Vagina (tissue), 2 donors: ENCODE data around the gene HOXD3. TPM values are rescaled to one million over a fixed set of nuclear protein-coding genes. Genes with fewer than 3 reads are reported as not detected.

Experiments
- DNase-seq, 2 donors: peaks; one replicate each; pipeline ENCODE4 v3.0.0-alpha.2; 2017; ENCODE audit errors: extremely low spot score in 2 of 2
- H3K27ac ChIP-seq: fragments of 200-600 bp; sonication (generic); one replicate; pipeline ENCODE4 v1.5.1; 2019
- H3K27me3 ChIP-seq: fragments of 200-600 bp; sonication (generic); one replicate; pipeline ENCODE4 v1.5.1; 2019
- H3K36me3 ChIP-seq, 2 donors: fragments of 200-600 bp; sonication (generic); one replicate each; pipeline ENCODE4 v1.5.1; 2017 to 2019
- H3K4me1 ChIP-seq: fragments of 200-600 bp; sonication (generic); one replicate; pipeline ENCODE4 v1.5.1; 2019
- H3K4me3 ChIP-seq, 2 donors: fragments of 200-600 bp; sonication (generic); 1 replicate in 1 of 2; 2 replicates in 1 of 2; pipeline ENCODE4 v1.5.1; 2016 to 2019
- H3K9me3 ChIP-seq: fragments of 200-600 bp; sonication (generic); one replicate; pipeline ENCODE4 v1.5.1; 2019
- POLR2A ChIP-seq, 2 donors: fragments of 450-650 bp; IDR thresholded peaks; one replicate each; pipeline ENCODE4 v1.6.1; 2017; ENCODE audit warnings: antibody characterized with exemption in 2 of 2, mild to moderate bottlenecking in 2 of 2, moderate library complexity in 2 of 2
- POLR2AphosphoS5 ChIP-seq, 2 donors: sonication (generic); formaldehyde crosslinking; IDR thresholded peaks; one replicate each; pipeline ENCODE4 v1.9.0; 2017; ENCODE audit warnings: antibody characterized with exemption in 2 of 2, mild to moderate bottlenecking in 2 of 2, low read depth in 1 of 2; ENCODE audit not compliant: insufficient read depth in 1 of 2
- intact Hi-C: fragments of 100-400 bp; cut with DNase I; formaldehyde crosslinking; loops from one replicate; pipeline ENCODE4 v1.15.1; 2023
- total RNA-seq: library from RNA; depleted of rRNA; stranded (reverse); fragments of >200 nt; gene quantifications from one replicate; pipeline ENCODE4 v1.2.3, GENCODE V29; 2016
- TF ChIP-seq, protein P1 (sequence below), 3 experiments: fragments of 450-650 bp in 2 of 3; fragments of 200-600 bp in 1 of 3; sonication (generic) in 1 of 3; IDR thresholded peaks; one replicate each; pipeline ENCODE4 v1.5.1; 2017 to 2019; ENCODE audit warnings: antibody characterized with exemption in 3 of 3, mild to moderate bottlenecking in 2 of 3, moderate library complexity in 2 of 3

Gene HOXD3
- total RNA-seq, 1 donor from 2014 or later: 11.8 TPM

DNA sequence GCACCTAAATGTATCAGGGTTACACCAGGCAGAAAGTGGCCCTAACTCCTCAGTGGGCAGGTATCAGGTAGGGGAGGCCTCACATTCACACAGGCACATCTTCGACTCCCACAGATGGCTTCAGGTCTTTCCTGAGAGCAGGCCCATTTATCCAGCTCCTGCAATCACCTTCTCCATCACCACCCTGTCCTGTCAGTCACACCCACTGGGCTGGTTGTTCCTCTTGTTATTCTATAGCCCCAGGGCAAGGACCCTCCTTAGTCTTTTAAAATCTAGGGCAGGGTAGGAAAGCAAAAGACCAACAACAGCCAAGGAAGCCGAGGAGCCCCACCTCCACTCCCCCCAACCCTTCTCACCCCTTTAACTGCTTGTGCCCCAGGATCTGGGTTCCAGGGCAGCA lies 14.8 kb upstream of the HOXD3 start:
- intact Hi-C loops: loop anchor here (5.0 kb wide), 1 partner anchor 315 kb away; no protein-coding TSS in a partner anchor
- Histone ChIP-seq H3K36me3 (no peaks in the 10 kb centered on the region), H3K4me1 (peaks cover 11% of the 10 kb centered on the region), H3K9me3 (no peaks in the 10 kb centered on the region), H3K27me3 (no peaks in the 10 kb centered on the region), H3K4me3 (no peak overlapping the region), H3K27ac (no peak overlapping the region)
- TF ChIP-seq, protein P1, sequence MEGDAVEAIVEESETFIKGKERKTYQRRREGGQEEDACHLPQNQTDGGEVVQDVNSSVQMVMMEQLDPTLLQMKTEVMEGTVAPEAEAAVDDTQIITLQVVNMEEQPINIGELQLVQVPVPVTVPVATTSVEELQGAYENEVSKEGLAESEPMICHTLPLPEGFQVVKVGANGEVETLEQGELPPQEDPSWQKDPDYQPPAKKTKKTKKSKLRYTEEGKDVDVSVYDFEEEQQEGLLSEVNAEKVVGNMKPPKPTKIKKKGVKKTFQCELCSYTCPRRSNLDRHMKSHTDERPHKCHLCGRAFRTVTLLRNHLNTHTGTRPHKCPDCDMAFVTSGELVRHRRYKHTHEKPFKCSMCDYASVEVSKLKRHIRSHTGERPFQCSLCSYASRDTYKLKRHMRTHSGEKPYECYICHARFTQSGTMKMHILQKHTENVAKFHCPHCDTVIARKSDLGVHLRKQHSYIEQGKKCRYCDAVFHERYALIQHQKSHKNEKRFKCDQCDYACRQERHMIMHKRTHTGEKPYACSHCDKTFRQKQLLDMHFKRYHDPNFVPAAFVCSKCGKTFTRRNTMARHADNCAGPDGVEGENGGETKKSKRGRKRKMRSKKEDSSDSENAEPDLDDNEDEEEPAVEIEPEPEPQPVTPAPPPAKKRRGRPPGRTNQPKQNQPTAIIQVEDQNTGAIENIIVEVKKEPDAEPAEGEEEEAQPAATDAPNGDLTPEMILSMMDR (IDR thresholded peaks at IDR 0.05): no peak
- TF ChIP-seq POLR2A (IDR thresholded peaks at IDR 0.05) (no peak), POLR2AphosphoS5 (IDR thresholded peaks at IDR 0.05; ENCODE audit: insufficient read depth in 1 of 2, low read depth in 1 of 2) (no peak)
- no peak for DNase-seq

DNA sequence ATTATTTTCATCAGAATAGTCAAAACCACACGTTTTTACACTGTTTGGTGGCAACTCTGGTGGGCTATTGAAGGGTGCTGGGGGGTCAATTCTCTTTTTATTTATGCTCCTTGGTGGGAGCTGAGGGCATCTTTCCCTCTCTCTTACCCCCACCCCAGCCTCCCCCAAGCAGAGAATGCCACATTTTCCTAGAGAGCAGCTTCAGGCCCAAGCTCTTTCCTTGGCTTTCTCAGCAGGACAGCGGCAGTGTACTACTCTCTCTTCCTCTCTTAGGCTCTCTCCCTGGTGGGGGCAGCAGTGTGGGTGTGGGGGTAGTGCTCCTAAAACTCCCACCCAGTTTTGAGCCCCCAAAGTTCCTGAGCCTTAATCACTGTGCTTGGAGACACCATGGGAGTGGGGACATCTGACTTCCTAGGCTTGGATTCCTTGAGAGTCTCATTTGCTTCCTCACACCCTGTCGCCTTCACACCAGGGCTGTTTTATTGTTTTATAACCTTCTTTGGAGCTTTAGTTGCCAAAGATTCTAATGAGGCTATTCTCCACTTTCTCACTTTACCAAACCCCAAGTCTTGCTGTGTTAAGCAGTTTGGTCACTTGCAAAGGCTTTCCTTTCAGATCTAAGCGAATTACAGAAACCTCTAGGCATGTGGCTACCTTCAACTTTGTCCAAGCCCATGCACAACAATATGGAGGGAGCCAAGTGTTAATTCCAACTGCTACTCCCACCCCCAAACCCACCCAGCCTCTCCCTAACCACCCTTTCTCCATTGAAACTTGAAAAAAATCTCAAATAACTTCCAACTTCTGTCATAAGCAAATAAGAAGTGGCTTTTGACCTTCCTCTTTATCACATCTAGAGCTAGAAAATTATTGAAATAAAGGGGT lies 11.8 kb upstream of the HOXD3 start:
- Histone ChIP-seq H3K36me3 (no peaks in the 10 kb centered on the region), H3K9me3 (no peaks in the 10 kb centered on the region), H3K4me3 (no peak overlapping the region), H3K27ac (no peak overlapping the region), H3K27me3 (no peaks in the 10 kb centered on the region), H3K4me1 (peaks cover 8% of the 10 kb centered on the region)
- TF ChIP-seq POLR2A (IDR thresholded peaks at IDR 0.05) (no peak), POLR2AphosphoS5 (IDR thresholded peaks at IDR 0.05; ENCODE audit: insufficient read depth in 1 of 2, low read depth in 1 of 2) (no peak)
- TF ChIP-seq, protein P1 (IDR thresholded peaks at IDR 0.05): no peak
- DNase-seq: no peak
- intact Hi-C loops: no loop called here

DNA sequence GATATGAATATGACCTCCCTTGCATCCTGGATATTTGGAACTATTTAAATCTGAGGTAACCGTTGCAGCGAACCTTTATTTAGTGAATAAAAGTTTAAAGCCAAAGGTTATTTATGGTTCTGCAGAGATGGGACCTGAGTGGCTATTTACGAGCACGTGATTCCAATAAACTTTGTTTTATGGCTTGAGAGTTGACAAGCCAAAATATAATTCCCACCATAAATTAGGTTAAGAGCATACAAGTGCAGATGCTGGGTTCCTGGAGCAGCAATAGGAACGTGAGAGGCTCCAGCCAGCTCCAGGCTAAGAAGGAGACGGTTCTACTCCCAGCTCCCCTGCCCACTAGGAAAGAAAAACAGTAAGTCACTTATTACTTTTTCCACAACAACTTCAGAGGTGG lies 11.0 kb upstream of the HOXD3 start:
- no peak for DNase-seq
- H3K27me3 ChIP-seq: no peaks in the 10 kb centered on the region
- H3K27ac ChIP-seq: no peak overlapping the region
- H3K4me3 ChIP-seq: no peak overlapping the region
- H3K4me1 ChIP-seq: peaks cover under 1% of the 10 kb centered on the region
- H3K9me3 ChIP-seq: no peaks in the 10 kb centered on the region
- intact Hi-C loops: no loop called here
- no peaks in the 10 kb centered on the region for H3K36me3 ChIP-seq
- TF ChIP-seq POLR2AphosphoS5 (IDR thresholded peaks at IDR 0.05; ENCODE audit: insufficient read depth in 1 of 2, low read depth in 1 of 2) (no peak), POLR2A (IDR thresholded peaks at IDR 0.05) (no peak)
- TF ChIP-seq, protein P1 (IDR thresholded peaks at IDR 0.05): no peak

DNA sequence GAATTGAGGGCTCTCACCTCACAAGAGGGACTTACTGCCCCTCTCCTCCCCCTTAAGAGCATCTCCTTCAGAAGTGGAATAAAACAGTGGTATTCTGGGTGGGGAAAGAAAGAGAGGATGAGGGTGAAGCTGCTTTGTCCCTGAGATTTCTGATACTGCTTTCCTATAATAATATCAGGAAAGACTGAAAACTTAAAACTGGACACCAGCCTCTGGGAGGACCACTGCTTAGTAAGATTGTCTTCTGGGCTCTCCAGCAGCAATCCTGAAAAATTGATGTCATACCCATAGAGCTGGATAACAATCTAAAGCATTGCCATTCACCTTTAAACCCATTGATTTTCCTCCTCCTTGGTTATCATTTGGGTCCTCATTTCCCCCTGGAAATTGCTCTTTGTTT lies 10.5 kb upstream of the HOXD3 start:
- Histone ChIP-seq H3K36me3 (no peaks in the 10 kb centered on the region), H3K27me3 (no peaks in the 10 kb centered on the region), H3K27ac (no peak overlapping the region), H3K9me3 (no peaks in the 10 kb centered on the region), H3K4me3 (no peak overlapping the region), H3K4me1 (no peaks in the 10 kb centered on the region)
- TF ChIP-seq, protein P1 (IDR thresholded peaks at IDR 0.05): no peak
- no peak for TF ChIP-seq POLR2A (IDR thresholded peaks at IDR 0.05)
- TF ChIP-seq POLR2AphosphoS5 (IDR thresholded peaks at IDR 0.05; ENCODE audit: insufficient read depth in 1 of 2, low read depth in 1 of 2): no peak
- intact Hi-C loops: no loop called here
- no peak for DNase-seq

DNA sequence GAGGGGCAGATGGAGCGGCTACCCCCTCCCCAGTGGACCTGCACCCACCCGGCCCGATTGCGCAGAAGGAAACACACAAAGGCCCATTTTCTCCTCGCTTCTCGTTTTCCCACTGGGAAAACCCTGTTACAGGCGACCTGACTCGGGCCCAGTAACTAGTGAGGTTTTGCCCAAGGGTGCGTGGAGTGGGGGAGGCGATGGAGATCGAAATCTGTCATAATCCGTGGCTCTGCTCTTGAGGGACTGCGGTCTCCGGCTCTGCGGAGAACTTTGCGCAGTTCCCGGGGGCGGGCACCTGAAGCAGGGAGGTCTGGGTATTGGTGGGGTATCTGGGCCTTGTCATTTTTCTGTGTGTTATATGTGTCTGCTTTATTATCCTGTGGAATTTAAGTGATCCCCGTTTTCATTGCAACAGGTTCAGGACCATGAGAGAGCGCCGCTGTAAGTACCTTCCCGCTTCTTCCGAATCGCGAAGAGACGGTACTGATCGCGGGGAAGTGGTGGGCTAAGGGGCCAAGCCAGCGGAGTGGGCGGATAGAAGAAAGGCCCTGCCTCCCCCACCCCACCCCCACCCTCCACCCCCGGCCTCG lies 9.8 kb upstream of the HOXD3 start:
- Histone ChIP-seq H3K4me1 (no peaks in the 10 kb centered on the region), H3K9me3 (no peaks in the 10 kb centered on the region), H3K4me3 (no peak overlapping the region), H3K36me3 (no peaks in the 10 kb centered on the region), H3K27ac (no peak overlapping the region), H3K27me3 (no peaks in the 10 kb centered on the region)
- TF ChIP-seq POLR2AphosphoS5 (IDR thresholded peaks at IDR 0.05; ENCODE audit: insufficient read depth in 1 of 2, low read depth in 1 of 2): no peak
- no peak for TF ChIP-seq POLR2A (IDR thresholded peaks at IDR 0.05)
- TF ChIP-seq, protein P1 (IDR thresholded peaks at IDR 0.05): no peak
- intact Hi-C loops: no loop called here
- DNase-seq: no peak
